CD4-positive, alpha-beta T cell treated with Interleukin-4 for 1 hour (primary cell): Measurements from ENCODE around the gene SARS2.
A peak's percentile ranks its signal among the peaks of the same experiment; 100 is the strongest.
"Not testable (repeated sequence)": the region's sequence is repeated elsewhere in the genome, so short reads cannot be mapped to it uniquely, and the experiment has no call there.

Experiments used
- DNase-seq, 2 donors: peaks; one replicate each; pipeline ENCODE4 v3.0.0-alpha.2; 2020 to 2022

Gene SARS2

GRCh38 chr19:38890686-38891085 is 39.9 kb downstream of the SARS2 start:
- no peak for DNase-seq

- no peak for DNase-seq
These were observed 40.8 kb downstream of the SARS2 start for GRCh38 chr19:38889803-38890202.

DNA sequence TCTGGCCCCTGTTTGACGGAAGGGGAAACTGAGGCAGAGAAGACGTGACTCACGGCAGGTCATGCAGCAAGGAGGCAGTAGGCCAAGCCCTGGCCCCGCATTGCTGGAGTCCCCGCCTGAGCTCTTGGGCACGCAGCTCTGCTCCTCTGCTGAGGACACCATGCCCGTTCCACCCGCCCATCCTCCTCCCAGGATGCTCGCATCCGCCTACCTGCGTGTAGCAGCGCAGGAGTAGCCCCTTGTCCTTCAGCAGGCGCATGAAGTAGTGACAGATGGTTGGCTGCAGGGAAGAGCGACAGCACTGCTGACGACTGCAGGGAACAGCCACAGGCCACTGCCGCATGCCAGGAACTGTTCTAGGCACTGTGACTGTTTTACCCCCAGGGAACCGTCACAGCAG is 41.7 kb downstream of the SARS2 start:
- DNase-seq = no peak

DNA sequence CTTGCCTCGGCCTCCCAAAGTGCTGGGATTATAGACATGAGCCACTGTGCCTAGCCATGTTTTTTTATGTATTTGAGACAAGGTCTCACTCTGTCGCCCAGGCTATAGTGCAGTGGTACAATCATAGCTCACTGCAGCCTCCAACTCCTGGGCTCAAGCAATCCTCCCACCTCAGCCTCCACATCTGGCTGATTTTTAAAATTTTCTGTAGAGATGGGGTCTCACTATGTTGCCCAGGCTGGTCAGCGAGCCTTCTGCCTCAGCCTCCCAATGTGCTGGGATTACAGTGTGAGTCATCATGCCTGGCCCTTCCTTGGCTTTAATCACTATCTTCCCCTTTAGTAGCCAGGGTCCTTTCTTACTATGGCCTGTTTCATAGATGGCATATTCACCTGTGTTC is 45.9 kb downstream of the SARS2 start:
- DNase-seq = not testable (repeated sequence)

- no peak for DNase-seq
These were observed 47.3 kb downstream of the SARS2 start for GRCh38 chr19:38883286-38883685.

- DNase-seq = no peak
These were observed 49.5 kb downstream of the SARS2 start for GRCh38 chr19:38880882-38881609.

DNA sequence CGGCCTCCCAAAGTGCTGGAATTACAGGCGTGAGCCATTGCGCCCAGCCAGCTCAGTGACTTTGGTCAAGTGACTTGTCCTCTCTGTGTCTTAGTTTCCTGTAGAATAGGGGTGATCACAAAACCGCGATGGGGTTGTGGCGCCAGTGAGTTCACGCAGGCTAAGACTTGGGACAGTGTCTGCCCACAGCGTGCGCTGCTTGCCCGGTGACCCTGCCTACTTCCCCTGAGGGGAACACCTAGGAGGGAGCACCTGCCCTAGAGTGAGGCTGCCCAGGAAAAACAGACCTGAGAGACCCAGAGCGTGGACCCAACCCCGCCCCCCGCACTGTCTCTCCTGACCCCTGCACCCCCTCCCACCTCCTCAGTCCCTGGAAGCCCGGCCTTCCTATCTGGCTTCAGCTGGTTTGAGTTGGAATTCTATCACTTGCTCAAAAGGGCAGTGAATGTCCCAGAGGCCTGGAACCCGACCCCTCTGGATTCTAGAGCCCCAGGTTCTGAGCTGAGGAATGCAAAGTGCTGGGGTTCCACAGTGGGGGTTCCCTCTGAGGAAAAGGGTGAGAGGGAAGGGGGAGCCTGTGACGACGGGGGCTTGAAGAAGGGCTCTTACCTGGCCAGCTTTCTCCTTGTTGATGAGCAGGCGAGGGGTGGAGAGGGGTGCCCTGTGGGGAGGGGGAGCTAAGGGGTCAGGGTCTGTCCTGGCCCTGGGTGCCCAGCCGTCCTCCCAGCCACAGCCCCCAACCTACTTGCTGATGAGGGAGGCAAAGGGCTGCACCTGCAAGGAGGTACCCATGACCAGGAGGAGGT is 50.3 kb downstream of the SARS2 start:
- no peak for DNase-seq

DNA sequence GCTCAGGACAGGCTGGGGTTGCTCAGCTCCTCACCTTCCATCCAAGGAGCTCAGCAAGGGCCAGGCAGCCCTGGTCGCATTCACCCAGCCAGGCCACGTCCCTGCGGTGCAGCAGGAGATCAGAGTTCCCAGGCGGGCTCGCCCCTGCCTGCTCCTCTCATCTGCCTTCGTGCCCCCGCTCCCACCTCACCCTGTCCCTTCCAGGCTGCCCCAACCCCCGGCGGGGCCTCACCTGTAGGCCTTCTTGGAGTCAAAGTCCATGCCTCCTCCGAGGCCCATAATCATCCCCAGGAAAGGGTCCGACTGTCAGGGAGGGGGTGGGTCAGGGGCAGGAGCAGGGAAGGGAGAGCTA is 51.2 kb downstream of the SARS2 start:
- no peak for DNase-seq

- peak in 1 of 2 donors; percentile 13 for DNase-seq
These were observed 51.8 kb downstream of the SARS2 start for GRCh38 chr19:38878575-38879399.

- peak; percentile 79 to 81 for DNase-seq
These were observed 52.6 kb downstream of the SARS2 start, which contains the start of gene RINL for GRCh38 chr19:38877781-38878574. RINL (minus strand) TSS chr19:38878275; CDS start chr19:38876742, 1,533 bp downstream.

- no peak for DNase-seq
These were observed 54.7 kb downstream of the SARS2 start for GRCh38 chr19:38875656-38876395.

GRCh38 chr19:38873400-38873799 is 57.2 kb downstream of the SARS2 start:
- DNase-seq = not testable (repeated sequence)

DNA sequence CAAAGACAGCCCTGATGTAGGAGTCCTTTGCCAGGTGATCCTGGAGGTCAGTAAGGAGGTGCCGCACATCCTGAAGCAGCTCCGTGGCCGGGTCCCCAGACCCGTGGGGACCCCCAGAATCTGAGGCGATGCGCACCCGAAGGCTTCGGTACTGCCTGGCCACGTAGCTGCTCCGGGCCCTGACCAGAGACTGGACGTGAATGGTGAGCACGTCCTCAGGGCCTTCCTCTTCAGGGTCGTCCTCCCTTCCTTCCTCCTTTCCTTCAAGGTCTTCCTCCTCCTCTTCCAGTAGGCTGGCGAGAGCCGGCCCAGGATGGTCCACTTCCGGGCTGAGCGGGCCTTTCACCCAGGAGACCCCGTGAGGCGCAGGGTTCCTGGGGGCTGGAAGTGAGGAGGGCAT is 60.0 kb downstream of the SARS2 start:
- DNase-seq = no peak

- DNase-seq = peak; percentile 95 to 96
These were observed 60.5 kb downstream of the SARS2 start for GRCh38 chr19:38869836-38870607.

GRCh38 chr19:38869160-38869835 is 61.3 kb downstream of the SARS2 start:
- DNase-seq = peak; percentile 32 to 55

GRCh38 chr19:38868551-38868950 is 62.0 kb downstream of the SARS2 start:
- no peak for DNase-seq

- no peak for DNase-seq
These were observed 63.3 kb downstream of the SARS2 start for GRCh38 chr19:38867171-38867780.
